Activated CD4-positive, alpha-beta T cell treated with anti-CD3 and anti-CD28 coated beads for 48 hours (primary cell): ENCODE results near the gene CAMTA2.
"Not testable (repeated sequence)": the region's sequence is repeated elsewhere in the genome, so short reads cannot be mapped to it uniquely, and the experiment has no call there.

ENCODE experiments used
- DNase-seq: peaks from one replicate; pipeline ENCODE4 v3.0.0-alpha.2; 2020

CAMTA2 gene, protein sequence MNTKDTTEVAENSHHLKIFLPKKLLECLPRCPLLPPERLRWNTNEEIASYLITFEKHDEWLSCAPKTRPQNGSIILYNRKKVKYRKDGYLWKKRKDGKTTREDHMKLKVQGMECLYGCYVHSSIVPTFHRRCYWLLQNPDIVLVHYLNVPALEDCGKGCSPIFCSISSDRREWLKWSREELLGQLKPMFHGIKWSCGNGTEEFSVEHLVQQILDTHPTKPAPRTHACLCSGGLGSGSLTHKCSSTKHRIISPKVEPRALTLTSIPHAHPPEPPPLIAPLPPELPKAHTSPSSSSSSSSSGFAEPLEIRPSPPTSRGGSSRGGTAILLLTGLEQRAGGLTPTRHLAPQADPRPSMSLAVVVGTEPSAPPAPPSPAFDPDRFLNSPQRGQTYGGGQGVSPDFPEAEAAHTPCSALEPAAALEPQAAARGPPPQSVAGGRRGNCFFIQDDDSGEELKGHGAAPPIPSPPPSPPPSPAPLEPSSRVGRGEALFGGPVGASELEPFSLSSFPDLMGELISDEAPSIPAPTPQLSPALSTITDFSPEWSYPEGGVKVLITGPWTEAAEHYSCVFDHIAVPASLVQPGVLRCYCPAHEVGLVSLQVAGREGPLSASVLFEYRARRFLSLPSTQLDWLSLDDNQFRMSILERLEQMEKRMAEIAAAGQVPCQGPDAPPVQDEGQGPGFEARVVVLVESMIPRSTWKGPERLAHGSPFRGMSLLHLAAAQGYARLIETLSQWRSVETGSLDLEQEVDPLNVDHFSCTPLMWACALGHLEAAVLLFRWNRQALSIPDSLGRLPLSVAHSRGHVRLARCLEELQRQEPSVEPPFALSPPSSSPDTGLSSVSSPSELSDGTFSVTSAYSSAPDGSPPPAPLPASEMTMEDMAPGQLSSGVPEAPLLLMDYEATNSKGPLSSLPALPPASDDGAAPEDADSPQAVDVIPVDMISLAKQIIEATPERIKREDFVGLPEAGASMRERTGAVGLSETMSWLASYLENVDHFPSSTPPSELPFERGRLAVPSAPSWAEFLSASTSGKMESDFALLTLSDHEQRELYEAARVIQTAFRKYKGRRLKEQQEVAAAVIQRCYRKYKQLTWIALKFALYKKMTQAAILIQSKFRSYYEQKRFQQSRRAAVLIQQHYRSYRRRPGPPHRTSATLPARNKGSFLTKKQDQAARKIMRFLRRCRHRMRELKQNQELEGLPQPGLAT

DNA sequence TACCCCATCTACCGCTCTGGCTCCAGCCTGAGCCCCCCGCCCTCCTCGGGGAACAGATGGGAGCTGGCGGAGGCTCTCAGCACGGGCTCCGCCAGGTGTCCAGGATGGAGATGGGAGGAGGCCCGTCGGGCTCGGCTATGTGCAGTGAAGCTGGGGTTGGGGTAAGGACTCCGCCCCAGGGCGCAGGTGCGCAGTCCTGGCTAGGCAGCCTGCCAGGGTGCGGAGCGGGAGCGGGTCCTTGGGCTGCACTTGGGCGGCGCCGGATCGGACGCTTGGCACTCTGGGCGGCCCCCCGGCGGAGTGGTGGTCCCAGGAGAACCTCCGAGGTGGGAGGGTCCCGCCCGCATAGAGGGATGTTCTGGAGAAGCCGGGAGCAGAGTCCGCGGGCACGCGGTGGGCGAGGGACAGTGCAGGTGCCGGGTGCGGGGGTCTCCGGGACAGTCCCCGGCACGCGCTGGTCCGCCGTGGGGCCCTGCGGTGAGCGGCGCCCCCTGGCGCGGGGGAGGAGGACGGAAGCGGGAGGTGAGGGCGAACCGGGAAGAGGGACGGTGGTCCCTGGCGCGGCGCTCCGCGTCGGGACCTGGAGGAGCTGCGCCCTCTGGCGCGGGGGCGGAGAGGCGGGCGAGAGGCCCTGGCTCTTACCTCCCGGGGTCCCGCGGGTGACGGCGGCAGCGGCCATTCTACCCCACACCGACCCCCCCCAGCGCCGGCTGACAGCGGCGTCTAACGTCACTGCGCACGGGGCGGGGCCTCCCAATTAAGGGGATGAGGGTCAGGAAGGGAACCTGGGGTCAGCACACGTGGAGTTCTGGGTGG lies at the start of gene CAMTA2:
CAMTA2 (minus strand) TSS at position 725 of the 816 bp plus-strand sequence. CDS start 1,453 bp downstream, outside the sequence.
- DNase-seq: peak; percentile 91

DNA sequence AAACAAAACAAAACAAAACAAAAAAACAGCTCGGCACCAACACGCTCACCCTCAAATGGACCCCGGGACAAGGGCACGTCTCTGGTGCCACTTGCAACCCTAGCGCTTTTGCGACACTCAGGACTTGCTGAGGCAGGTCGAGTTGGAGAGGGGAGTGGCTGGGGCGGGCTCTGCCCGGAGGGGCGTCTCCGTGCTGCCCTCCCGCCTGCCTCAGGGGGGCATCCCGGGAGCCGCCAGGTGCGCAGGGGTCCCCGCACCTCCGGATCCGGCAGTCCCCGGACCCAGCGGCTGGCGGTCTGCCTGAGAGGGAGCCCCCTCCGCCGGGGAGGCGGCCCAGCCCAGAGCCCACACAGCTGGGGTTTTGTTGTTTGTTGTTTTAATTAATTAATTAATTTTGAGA lies 47.8 kb upstream of the CAMTA2 start, which contains the start of gene SLC52A1:
SLC52A1 (minus strand) TSS at position 112 of the 400 bp plus-strand sequence. CDS start 820 bp downstream, outside the sequence.
- no peak for DNase-seq

DNA sequence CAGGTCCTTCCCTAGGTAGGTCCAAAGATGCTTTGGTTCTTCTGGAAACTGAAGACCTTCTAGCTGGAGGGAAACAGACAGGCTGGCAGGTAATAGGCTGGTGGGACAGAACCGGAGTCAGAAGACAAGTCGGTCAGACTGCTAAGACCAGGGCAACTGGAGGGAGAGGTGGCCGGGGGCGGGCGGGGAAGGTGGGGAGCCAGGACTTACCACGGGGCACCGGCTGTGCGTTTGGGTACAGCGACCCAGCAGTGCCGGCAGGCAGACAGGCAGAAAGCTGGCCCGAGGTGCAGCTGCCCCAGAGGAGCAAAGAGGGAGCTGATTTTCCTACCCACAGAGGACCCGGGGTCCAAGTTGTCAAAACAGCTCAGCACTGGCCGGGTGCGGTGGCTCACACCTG lies 47.2 kb upstream of the CAMTA2 start:
- no peak for DNase-seq

DNA sequence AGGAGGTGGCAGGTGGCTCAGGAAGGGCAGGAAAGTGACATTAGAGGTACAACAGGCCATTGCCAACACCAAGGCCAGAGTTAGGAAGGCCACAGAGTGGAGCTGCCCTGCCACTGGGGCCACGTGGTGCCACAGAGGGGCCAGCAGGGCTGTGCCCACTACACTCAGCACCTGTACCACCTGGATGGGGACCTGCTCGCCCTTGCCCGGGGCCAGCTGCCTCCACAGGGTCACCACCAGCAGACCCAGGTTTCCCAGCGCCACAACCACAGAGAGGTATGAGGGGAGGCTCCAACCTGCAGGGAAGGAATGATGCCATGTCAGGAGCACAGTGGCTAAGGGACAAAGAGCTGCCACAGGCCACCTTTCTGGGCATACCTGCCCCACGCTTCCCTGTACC lies 46.6 kb upstream of the CAMTA2 start:
- no peak for DNase-seq

- DNase-seq: no peak
Observed at GRCh38 chr17:5033352-5034015, 46.0 kb upstream of the CAMTA2 start.

DNA sequence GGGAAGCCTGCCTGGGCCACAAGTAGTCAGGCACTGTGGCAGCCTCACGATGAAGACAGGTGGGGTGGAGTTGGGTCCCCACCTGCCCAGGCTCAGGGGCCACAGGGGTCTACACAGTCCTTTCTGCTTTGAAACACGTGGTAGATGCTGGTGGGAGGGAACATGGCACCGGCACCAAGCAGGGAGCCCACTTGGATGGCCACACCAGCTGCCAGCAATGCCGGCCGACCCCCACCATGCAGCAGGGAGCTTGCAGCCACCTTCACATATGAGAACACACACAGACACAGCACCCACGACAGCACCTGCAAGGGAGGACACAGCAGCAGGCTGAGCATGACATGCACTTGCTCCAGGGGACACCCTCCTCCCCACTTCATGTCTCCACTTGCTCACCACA lies 45.4 kb upstream of the CAMTA2 start:
- DNase-seq: no peak

DNA sequence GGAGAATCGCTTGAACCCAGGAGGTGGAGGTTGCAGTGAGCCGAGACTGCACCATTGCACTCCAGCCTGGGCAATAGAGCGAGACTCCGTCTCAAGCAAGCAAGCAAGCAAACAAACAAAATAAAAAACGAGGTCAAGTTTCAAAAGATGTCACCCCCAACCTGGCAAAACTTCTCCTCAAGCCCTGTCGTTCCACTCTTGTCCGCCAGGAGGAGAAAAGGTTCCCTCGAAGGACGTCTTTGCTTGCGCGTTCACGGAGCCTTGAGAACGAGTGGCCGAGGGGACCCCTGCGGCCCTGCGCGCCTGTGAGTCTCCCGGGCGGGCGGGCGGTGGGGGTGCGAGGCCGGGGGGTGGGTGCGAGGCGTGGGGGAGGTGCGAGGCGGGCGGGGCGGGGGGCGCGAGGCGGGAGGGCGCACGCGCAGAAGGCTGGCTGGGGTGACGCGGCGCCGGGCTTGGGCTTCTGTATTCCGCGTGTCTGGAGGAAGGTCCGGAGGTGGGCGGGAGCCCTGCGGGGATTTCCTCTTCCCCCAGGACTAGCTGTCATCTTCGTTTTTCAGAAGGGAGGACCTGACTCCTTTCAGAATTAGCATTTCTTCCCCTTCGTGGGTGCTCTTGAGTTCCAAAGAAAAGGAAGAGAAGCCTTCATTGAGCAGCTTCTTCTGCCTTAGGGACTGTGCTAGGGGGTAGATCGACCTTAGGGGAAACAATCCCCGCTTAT lies 44.0 kb upstream of the CAMTA2 start:
- DNase-seq: peak; percentile 89

DNA sequence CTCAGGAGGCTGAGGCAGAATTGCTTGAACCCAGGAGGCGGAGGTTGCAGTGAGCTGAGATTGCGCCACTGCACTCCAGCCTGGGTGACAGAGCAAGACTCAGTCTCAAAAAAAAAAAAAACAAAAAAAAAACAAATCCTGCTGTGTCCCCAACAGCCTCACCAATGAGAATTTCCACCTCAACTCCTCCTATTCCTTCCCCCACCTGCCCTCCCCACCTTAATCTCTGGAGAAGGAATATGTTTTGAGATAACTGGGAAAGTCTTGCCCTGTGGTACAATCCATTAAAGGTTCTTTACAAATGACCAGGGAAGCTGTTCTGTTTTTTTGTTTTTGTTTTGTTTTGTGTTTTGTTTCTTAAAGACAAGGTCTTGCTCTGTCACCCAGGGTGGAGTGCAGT lies 42.7 kb upstream of the CAMTA2 start:
- not testable (repeated sequence) for DNase-seq

DNA sequence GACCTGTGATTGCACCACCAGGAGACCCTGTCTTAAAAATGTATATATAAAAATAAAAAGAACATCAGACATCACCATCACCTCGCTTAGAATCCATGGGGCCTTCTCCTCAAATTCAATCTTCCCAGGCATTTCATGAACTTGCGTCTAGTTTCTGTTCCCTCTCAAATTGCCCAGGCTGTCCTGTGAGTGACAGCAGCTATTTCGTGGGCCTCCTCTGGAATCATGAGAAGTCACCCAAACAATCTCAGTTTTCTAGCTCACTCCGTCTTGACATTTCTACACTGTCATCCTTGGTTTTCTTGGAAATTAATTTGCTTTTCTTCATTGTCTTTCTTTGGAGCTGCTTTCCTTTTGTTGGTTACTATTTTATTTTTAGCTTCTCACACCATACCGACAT lies 40.4 kb upstream of the CAMTA2 start:
- DNase-seq: no peak

DNA sequence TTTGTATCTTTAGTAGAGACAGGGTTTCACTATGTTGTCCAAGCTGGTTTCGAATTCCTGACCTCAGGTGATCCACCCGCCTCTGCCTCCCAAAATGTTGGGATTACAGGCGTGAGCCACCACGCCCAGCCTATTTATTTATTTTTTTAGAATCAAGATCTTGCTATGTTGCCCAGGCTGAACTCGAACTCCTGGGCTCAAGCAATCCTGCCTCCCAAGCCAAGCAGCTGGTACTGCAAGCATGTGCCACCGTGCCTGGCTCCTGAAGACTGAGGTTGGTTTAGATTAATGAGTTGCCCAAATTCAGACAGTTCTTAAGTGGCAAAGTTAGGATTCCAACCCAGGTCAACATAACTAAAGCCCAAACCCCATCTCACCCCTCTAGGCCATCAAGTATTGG lies 39.8 kb upstream of the CAMTA2 start:
- no peak for DNase-seq

DNA sequence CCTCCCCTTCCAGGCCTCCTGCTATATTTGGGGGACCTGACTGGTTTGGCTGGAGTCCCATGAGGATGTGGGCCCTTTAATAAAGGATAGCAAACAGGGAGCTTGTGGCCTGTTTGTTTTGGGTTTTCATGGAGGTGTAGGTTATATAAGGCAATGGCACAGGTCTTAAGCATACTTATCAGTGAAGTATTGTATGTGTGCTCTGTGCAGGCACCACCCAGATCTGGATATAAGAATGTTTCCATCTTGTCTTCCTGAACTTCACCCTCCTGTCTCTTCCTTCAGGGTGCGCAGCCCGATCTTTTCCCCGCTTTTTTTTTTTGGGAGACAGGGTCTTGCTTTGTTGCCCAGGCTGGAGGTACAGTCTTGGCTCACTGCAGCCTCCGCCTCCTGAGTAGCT lies 37.1 kb upstream of the CAMTA2 start:
- DNase-seq: no peak

DNA sequence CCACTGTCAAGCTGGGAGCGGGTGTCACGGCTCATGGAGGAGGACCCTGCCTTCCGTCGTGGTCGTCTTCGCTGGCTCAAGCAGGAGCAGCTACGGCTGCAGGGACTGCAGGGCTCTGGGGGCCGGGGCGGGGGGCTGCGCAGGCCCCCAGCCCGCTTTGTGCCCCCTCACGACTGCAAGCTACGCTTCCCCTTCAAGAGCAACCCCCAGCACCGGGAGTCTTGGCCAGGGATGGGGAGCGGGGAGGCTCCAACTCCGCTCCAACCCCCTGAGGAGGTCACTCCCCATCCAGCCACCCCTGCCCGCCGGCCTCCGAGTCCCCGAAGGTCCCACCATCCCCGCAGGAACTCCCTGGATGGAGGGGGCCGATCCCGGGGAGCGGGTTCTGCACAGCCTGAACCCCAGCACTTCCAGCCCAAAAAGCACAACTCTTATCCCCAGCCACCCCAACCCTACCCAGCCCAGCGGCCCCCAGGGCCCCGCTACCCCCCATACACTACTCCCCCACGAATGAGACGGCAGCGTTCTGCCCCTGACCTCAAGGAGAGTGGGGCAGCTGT lies 36.2 kb upstream of the CAMTA2 start:
- DNase-seq: no peak

GRCh38 chr17:5022171-5022711 lies 34.8 kb upstream of the CAMTA2 start:
- no peak for DNase-seq

DNA sequence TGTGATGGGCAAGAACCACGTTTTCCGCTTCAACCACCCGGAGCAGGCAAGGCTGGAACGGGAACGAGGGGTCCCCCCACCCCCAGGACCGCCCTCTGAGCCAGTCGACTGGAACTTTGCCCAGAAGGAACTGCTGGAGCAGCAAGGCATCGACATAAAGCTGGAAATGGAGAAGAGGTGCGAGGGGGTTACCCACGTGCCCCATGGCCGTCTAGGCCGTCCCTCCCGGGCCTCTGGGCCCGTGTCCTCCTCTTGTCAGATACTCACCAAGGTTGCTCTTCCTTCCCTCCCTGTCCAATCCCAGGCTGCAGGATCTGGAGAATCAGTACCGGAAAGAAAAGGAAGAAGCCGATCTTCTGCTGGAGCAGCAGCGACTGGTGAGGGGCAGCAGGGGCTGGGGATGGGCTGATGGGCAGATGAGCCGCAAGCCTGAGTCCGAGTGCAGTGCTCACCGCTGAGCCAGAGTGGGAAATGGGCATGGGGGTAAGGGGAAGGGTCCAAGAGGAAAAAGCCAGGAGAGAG lies 33.1 kb upstream of the CAMTA2 start:
- no peak for DNase-seq

- peak; percentile 60 for DNase-seq
Observed at GRCh38 chr17:5019475-5019956, 32.0 kb upstream of the CAMTA2 start.

- DNase-seq: no peak
Observed at GRCh38 chr17:5014357-5014756, 26.9 kb upstream of the CAMTA2 start.

DNA sequence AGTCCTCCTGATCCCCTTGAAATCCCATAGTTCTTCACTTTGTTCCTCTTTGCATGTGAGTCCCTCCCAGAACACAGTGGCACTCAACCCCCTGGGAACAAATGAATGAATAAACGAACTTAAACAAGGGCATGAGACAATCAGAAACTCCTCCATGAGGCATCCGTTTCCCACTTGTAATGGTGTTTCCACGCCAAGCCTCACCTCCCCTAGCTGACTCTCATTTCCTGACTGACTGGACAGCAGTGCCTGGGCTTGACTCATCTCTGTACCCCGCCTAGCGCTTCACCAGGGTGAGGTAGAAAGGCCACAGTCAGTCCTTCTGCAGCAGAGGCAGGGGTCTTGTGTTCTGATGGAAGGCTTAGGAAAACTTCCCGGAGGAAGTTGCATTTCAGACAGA lies 24.5 kb upstream of the CAMTA2 start:
- peak; percentile 63 for DNase-seq

DNA sequence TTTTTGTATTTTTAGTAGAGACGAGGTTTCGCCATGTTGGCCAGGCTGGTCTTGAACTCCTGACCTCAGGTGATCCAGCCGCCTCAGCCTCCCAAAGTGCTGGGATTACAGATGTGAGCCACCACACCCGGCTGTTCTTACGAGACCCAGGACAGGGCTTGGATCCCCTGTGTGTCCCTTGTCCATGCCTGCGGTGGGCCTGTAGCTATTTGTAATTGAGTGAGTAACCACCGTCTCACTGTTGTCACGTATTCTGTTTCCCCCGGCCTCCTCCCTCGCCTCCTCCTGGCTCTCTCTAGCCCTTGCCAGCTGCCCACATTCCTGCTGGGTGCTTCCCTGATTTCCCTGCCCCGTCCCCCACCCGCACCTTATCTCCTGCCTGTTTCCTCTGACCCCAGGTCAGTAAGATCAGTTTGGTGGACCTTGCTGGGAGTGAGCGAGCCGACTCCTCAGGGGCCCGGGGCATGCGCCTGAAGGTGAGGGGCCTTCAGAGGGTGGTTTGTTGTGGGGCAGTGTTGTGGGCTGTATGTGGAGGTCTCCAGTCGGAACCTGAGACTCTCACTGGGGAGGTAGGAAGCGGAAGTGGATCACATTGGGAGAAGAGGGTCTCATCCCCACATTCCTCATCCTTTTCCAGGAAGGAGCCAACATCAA lies 15.9 kb upstream of the CAMTA2 start:
- no peak for DNase-seq

DNA sequence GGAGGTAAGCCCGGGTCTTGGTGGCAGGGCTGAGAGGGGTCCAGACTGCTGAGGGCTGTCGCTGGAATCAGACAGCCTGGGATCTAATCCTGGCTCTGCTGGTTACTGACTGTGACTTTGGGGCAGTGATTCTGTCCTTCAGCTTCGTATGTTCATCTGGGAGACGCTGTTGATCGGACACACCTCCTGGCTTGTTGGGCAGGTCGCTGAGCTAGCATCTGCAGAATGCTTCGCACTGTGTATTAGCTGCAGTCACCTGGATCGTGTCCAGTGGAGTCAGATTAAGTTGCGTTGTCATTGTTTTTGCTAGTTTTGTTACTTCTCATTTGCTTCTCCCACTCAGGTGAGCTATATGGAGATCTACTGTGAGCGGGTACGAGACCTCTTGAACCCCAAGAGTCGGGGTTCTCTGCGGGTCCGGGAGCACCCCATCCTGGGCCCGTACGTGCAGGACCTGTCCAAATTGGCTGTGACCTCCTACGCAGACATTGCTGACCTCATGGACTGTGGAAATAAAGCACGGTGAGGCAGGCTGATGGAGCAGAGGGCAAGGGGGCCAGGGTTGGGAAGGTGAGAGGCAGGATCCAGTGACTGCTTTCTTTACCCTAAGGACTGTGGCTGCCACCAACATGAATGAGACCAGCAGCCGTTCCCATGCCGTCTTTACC lies 14.8 kb upstream of the CAMTA2 start:
- no peak for DNase-seq
